DOHH2 (cell line): ENCODE results near the gene TTC12.

Experiments used
- H3F3A ChIP-seq: fragments of 200-600 bp; sonication (generic), shearing (Covaris generic); 2 replicates; pipeline ENCODE4 v1.6.0; 2016; ENCODE audit warnings: antibody characterized with exemption, mild to moderate bottlenecking; ENCODE audit not compliant: control insufficient read depth, insufficient read depth
- H3K27ac ChIP-seq: fragments of 200-600 bp; sonication (generic); 2 replicates; pipeline ENCODE4 v1.5.1; 2014; ENCODE audit warnings: low read depth, mild to moderate bottlenecking, low read length, moderate library complexity
- H3K27me3 ChIP-seq: fragments of 200-600 bp; sonication (generic); 2 replicates; pipeline ENCODE4 v1.6.1; 2014; ENCODE audit warnings: mild to moderate bottlenecking, low read length, mixed read lengths; ENCODE audit not compliant: control insufficient read depth
- H3K36me3 ChIP-seq: fragments of 200-600 bp; sonication (generic); 2 replicates; pipeline ENCODE4 v1.6.1; 2014; ENCODE audit warnings: mild to moderate bottlenecking, low read length, moderate library complexity, mixed read lengths; ENCODE audit not compliant: control insufficient read depth
- H3K4me1 ChIP-seq: fragments of 200-600 bp; sonication (generic); 2 replicates; pipeline ENCODE4 v1.6.1; 2014; ENCODE audit warnings: mild to moderate bottlenecking, low read length, mixed read lengths; ENCODE audit not compliant: control insufficient read depth
- H3K4me2 ChIP-seq: fragments of 200-600 bp; sonication (generic); 2 replicates; pipeline ENCODE4 v1.6.0; 2014; ENCODE audit warnings: mild to moderate bottlenecking, low read length, moderate library complexity
- H3K4me3 ChIP-seq: fragments of 200-600 bp; sonication (generic); 2 replicates; pipeline ENCODE4 v1.5.1; 2014; ENCODE audit warnings: mild to moderate bottlenecking, low read length, mixed read lengths
- H3K79me2 ChIP-seq: fragments of 200-600 bp; sonication (generic); 2 replicates; pipeline ENCODE4 v1.6.1; 2014; ENCODE audit warnings: mild to moderate bottlenecking, low read length, mixed read lengths; ENCODE audit not compliant: control insufficient read depth
- H3K9me2 ChIP-seq: fragments of 200-600 bp; sonication (generic); replicated peaks from 2 replicates; pipeline ENCODE4 v1.6.1; 2014; ENCODE audit warnings: mild to moderate bottlenecking, low read length, mixed read lengths; ENCODE audit not compliant: control insufficient read depth
- H3K9me3 ChIP-seq: fragments of 200-600 bp; sonication (generic); 2 replicates; pipeline ENCODE4 v1.6.1; 2014; ENCODE audit warnings: antibody characterized with exemption, low read length, mixed read lengths; ENCODE audit not compliant: control insufficient read depth, insufficient read depth
- H4K20me1 ChIP-seq: fragments of 200-600 bp; sonication (generic); 2 replicates; pipeline ENCODE4 v1.6.0; 2014; ENCODE audit warnings: low read depth, mild to moderate bottlenecking, antibody characterized with exemption, low read length, moderate library complexity; ENCODE audit not compliant: control insufficient read depth, insufficient read depth
- EZH2phosphoT487 ChIP-seq: fragments of 200-600 bp; sonication (generic); IDR thresholded peaks from 2 replicates; pipeline ENCODE4 v1.6.1; 2017; ENCODE audit warnings: borderline replicate concordance, mild to moderate bottlenecking, antibody characterized with exemption, low read length, moderate library complexity, mixed read lengths
- TF ChIP-seq, protein P1 (sequence below): fragments of 200-600 bp; sonication (generic); IDR thresholded peaks from one replicate; pipeline ENCODE4 v1.5.1; 2014; ENCODE audit warnings: antibody characterized with exemption, mild to moderate bottlenecking, low read depth, low read length; ENCODE audit not compliant: poor library complexity, severe bottlenecking

The TTC12 gene

DNA sequence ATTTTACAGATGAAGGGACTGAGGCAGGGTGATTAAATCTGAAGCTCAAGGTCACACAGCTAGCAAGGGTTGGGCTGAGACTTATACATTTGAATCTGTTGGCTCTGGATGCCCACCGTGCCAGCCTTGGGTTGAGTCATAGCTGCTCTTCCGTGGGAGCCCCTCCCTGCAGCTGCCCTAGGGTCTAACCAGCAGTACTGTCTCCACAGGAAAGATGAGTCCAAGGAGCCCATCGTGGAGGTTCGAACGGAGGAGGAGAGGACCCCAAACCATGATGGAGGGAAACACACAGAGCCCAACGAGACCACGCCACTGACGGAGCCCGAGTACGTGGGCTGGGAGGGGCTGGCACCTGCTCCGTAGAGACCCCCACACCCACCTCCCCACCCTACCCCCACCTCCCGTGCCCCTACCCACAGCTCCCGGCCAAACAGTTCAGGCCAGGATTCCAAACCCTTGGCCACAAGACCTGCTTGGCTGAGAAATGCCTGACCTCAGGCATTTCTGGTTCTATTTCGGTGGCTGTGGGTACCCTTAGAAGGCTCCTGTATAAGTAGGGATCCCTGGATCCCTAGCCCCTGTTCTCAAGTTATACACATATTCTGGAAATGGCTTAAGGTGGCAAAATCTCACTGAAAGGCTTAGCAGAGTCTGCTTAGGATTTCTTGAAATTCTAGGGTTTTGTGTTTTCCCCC is 42.7 kb upstream of the TTC12 start:
- no peaks in the 10 kb centered on the region for H3K4me1 ChIP-seq
- no peaks in the 10 kb centered on the region for H4K20me1 ChIP-seq
- H3K27ac ChIP-seq, result no peak overlapping the region
- H3K27me3 ChIP-seq, result no peaks in the 10 kb centered on the region
- H3K4me3 ChIP-seq, result no peak overlapping the region
- no peak for TF ChIP-seq EZH2phosphoT487
- TF ChIP-seq, protein P1, sequence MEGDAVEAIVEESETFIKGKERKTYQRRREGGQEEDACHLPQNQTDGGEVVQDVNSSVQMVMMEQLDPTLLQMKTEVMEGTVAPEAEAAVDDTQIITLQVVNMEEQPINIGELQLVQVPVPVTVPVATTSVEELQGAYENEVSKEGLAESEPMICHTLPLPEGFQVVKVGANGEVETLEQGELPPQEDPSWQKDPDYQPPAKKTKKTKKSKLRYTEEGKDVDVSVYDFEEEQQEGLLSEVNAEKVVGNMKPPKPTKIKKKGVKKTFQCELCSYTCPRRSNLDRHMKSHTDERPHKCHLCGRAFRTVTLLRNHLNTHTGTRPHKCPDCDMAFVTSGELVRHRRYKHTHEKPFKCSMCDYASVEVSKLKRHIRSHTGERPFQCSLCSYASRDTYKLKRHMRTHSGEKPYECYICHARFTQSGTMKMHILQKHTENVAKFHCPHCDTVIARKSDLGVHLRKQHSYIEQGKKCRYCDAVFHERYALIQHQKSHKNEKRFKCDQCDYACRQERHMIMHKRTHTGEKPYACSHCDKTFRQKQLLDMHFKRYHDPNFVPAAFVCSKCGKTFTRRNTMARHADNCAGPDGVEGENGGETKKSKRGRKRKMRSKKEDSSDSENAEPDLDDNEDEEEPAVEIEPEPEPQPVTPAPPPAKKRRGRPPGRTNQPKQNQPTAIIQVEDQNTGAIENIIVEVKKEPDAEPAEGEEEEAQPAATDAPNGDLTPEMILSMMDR, result no peak
- H3K4me2 ChIP-seq, result no peak overlapping the region
- no peaks in the 10 kb centered on the region for H3K9me3 ChIP-seq
- H3K79me2 ChIP-seq, result no peaks in the 10 kb centered on the region
- no peaks in the 10 kb centered on the region for H3F3A ChIP-seq
- H3K36me3 ChIP-seq, result no peaks in the 10 kb centered on the region
- no peaks in the 10 kb centered on the region for H3K9me2 ChIP-seq

DNA sequence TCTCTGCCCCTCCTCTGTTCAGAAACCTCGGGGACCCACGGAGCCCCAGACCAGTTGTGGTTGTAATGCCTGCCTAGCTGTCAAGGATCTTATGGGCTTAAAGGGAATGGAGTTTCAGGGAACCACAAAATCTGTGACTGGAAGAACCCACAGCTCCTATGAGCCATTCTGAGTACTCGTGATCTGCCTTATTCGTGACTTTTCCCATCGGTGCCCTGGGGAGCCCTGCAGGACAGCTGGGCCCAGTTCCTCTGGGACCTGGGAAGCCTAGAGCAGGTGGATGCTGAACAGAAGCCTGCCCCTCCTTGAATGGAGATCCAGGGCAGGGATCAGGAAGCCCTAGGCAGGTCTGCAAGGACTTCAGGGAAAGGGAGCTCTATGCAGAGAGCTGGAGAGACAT is 42.1 kb upstream of the TTC12 start:
- Histone ChIP-seq H3F3A (no peaks in the 10 kb centered on the region), H3K27me3 (no peaks in the 10 kb centered on the region), H3K9me3 (no peaks in the 10 kb centered on the region), H3K36me3 (no peaks in the 10 kb centered on the region), H3K4me3 (no peak overlapping the region), H3K4me2 (no peak overlapping the region), H3K27ac (no peak overlapping the region), H3K79me2 (no peaks in the 10 kb centered on the region), H3K9me2 (no peaks in the 10 kb centered on the region), H4K20me1 (no peaks in the 10 kb centered on the region), H3K4me1 (no peaks in the 10 kb centered on the region)
- TF ChIP-seq, protein P1, result no peak
- no peak for TF ChIP-seq EZH2phosphoT487

DNA sequence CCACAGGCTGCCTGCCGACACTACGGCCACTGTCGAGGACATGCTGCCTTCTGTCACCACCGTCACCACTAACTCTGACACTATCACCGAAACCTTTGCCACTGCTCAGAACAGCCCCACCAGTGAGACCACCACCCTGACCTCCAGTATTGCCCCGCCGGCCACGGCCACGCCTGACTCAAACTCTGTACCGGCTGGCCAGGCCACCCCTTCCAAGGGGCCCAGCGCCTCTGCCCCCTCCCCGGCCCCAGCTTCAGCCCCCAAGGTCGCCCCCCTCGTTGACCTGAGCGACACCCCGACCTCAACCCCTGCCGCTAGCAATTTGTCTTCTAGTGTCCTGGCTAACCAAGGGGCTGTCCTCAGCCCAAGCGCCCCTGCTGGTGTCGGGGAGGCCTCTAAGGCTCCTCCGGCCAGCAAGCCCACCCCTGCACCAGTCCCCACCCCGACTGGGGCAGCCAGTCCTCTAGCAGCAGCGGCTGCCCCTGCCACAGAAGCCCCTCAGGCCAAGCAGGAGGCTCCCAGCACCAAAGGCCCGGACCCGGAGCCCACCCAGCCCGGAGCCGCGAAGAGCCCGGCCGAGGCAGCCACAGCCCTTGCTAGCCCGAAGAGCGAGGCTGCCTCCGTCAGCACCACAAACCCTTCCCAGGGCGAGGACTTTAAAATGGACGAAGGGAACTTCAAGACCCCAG is 41.3 kb upstream of the TTC12 start:
- Histone ChIP-seq H3K27me3 (no peaks in the 10 kb centered on the region), H3K4me1 (no peaks in the 10 kb centered on the region), H3K36me3 (no peaks in the 10 kb centered on the region), H3K27ac (no peak overlapping the region), H3K79me2 (no peaks in the 10 kb centered on the region), H4K20me1 (no peaks in the 10 kb centered on the region), H3K9me2 (no peaks in the 10 kb centered on the region), H3F3A (no peaks in the 10 kb centered on the region), H3K9me3 (no peaks in the 10 kb centered on the region), H3K4me2 (no peak overlapping the region), H3K4me3 (no peak overlapping the region)
- no peak for TF ChIP-seq EZH2phosphoT487
- TF ChIP-seq, protein P1, result no peak
